ENCODE data around the gene HBB.

DNA sequence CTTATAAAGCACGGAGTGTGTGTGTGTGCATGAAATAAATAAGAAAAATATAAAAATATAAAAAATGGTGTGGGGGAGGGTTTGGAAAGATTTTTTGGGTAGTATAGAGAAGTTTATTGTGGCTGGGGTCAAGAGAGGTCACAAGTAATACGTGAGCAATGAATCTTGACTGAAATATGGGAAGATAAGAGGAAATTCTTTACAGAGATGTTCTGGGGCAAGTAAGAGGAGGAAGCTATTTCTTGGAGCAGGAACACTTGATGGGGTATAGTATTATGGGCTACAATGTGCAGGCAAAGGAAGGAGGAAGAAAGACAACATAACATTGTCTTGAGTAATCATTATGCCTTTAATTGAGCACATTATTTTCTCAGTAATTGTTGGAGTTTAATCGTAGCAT is 5.3 kb upstream of the HBB start:
- TF ChIP-seq POLR2A (IDR thresholded peaks at IDR 0.05; ENCODE audit: low read depth, low read length), result no peak
- TF ChIP-seq SPI1 (IDR thresholded peaks at IDR 0.05; ENCODE audit: low read depth, low read length), result no peak
- TF ChIP-seq TAF1 (IDR thresholded peaks at IDR 0.05; ENCODE audit: low read depth, low read length), result no peak
